Measurements from ENCODE around the gene PPM1B. TPM values are rescaled to one million over a fixed set of nuclear protein-coding genes. Genes with fewer than 3 reads are reported as not detected.
"Not testable (repeated sequence)": the region's sequence is repeated elsewhere in the genome, so short reads cannot be mapped to it uniquely, and the experiment has no call there.

Gene PPM1B
- total RNA-seq, 4 donors from 2014 or later: 35.1 to 72.6 (median 61.5) TPM

DNA sequence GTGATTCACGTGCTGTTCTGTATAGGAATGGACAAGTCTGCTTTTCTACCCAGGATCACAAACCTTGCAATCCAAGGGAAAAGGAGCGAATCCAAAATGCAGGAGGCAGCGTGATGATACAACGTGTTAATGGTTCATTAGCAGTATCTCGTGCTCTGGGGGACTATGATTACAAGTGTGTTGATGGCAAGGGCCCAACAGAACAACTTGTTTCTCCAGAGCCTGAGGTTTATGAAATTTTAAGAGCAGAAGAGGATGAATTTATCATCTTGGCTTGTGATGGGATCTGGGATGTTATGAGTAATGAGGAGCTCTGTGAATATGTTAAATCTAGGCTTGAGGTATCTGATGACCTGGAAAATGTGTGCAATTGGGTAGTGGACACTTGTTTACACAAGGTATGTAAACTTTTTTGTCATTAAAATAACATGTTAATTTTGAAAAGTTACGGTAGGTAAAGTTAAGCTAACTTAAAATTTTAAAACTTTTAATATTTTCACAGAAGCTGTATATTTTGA lies 33.0 kb downstream of the PPM1B start:
- no peaks in the 10 kb centered on the region for H3K9me3 ChIP-seq
- TF ChIP-seq CTCF (IDR thresholded peaks at IDR 0.05) (no peak), EP300 (IDR thresholded peaks at IDR 0.05) (peak in 1 of 2 donors; percentile 31)
- H3K4me1 ChIP-seq: peaks cover 0 to 24% (median 2%) of the 10 kb centered on the region in 4 donors
- peaks cover 0 to 12% (median 0%) of the 10 kb centered on the region in 3 donors for H3K36me3 ChIP-seq
- no peaks in the 10 kb centered on the region for H3K27me3 ChIP-seq
- no peak overlapping the region for H3K27ac ChIP-seq
- peak in 1 of 2 donors; percentile 48 for DNase-seq (ENCODE audit: low spot score in 2 of 2)
- H3K4me3 ChIP-seq: no peak overlapping the region
- 85 to 88% methylated on average over 6 of the region's 6 CpGs for WGBS, 2 donors

- H3K9me3 ChIP-seq: no peaks in the 10 kb centered on the region
- peaks cover 0 to 24% (median 2%) of the 10 kb centered on the region in 4 donors for H3K4me1 ChIP-seq
- TF ChIP-seq EP300 (IDR thresholded peaks at IDR 0.05): no peak
- no peak for TF ChIP-seq CTCF (IDR thresholded peaks at IDR 0.05)
- TF ChIP-seq POLR2A (IDR thresholded peaks at IDR 0.05): no peak
- peaks cover 0 to 18% (median 0%) of the 10 kb centered on the region in 3 donors for H3K36me3 ChIP-seq
- no peak for DNase-seq (ENCODE audit: low spot score in 2 of 2)
- no peak overlapping the region for H3K27ac ChIP-seq
- no peak overlapping the region for H3K4me3 ChIP-seq
- no peaks in the 10 kb centered on the region for H3K27me3 ChIP-seq
- 97% methylated on average over 3 of the region's 3 CpGs for WGBS, 2 donors
Observed at GRCh38 chr2:44203542-44203941, 34.9 kb downstream of the PPM1B start.

DNA sequence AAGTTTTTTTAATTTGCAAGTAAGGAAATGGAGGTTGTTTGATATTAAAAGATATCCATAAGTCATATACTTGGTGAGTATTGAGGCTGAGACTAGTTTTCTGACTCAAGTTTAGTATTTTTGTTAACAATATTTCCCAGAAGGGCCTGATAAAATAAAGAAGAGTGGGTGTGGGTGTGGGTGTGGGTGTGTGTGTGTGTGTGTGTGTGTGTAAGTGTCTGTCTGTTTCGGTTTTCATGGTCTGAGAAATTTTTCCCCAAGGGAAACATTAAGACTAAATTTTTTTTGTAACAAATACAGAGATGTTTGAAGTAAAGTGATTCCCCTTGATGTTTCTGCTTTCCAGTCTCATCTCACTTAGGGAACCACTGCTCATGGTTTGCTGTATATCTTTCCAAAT lies 36.5 kb downstream of the PPM1B start:
- 38 to 58% methylated on average over 1 of the region's 1 CpG for WGBS, 2 donors
- TF ChIP-seq EP300 (IDR thresholded peaks at IDR 0.05) (no peak), CTCF (IDR thresholded peaks at IDR 0.05) (no peak), POLR2A (IDR thresholded peaks at IDR 0.05) (no peak)
- DNase-seq (ENCODE audit: low spot score in 2 of 2): no peak
- Histone ChIP-seq H3K27ac (no peak overlapping the region), H3K36me3 (peaks cover 0 to 30% (median 11%) of the 10 kb centered on the region in 3 donors), H3K27me3 (no peaks in the 10 kb centered on the region), H3K4me1 (peaks cover 0 to 24% (median 2%) of the 10 kb centered on the region in 4 donors), H3K9me3 (peaks cover 0 to 8% (median 0%) of the 10 kb centered on the region in 4 donors), H3K4me3 (no peak overlapping the region)

DNA sequence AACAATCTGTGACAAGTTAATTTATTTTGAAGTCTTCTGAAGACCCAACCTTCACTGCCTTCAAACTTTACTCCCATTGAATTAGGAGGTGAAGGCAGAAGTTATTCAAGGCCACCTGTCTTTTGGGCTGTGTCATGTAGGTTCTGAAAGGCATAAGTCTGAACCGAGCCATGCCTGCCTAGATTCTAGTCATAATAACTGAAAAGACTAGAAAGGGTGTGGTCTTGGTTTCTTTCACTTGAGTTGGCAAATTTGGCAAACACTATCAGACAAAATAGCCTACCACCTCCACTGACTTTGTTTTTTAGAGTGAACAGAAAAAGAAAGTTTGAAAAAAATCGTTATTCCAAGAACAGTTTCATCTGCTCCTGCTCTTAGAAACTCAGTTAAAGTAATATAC lies 38.4 kb downstream of the PPM1B start:
- Histone ChIP-seq H3K27me3 (no peaks in the 10 kb centered on the region), H3K36me3 (peaks cover 0 to 36% (median 16%) of the 10 kb centered on the region in 3 donors), H3K4me1 (peaks cover 0 to 11% (median under 1%) of the 10 kb centered on the region in 4 donors), H3K27ac (no peak overlapping the region), H3K9me3 (peaks cover 0 to 13% (median 0%) of the 10 kb centered on the region in 4 donors), H3K4me3 (no peak overlapping the region)
- no peak for DNase-seq (ENCODE audit: low spot score in 2 of 2)
- WGBS, 2 donors: 90 to 98% methylated on average over 2 of the region's 2 CpGs
- no peak for TF ChIP-seq POLR2A (IDR thresholded peaks at IDR 0.05)
- no peak for TF ChIP-seq EP300 (IDR thresholded peaks at IDR 0.05)
- TF ChIP-seq CTCF (IDR thresholded peaks at IDR 0.05): no peak

GRCh38 chr2:44207648-44208047 lies 39.0 kb downstream of the PPM1B start:
- H3K4me1 ChIP-seq; DNase-seq (ENCODE audit: low spot score in 2 of 2); H3K27me3 ChIP-seq; H3K27ac ChIP-seq; H3K4me3 ChIP-seq: not testable (repeated sequence)
- peaks cover 0 to 13% (median 0%) of the 10 kb centered on the region in 4 donors for H3K9me3 ChIP-seq
- WGBS, 2 donors: 96 to 98% methylated on average over 8 of the region's 8 CpGs
- H3K36me3 ChIP-seq: peaks cover 0 to 41% (median 16%) of the 10 kb centered on the region in 3 donors
